GM12878 (cell line): ENCODE results near the gene GAL3ST2.

Experiments
- EZH2 ChIP-seq: IDR thresholded peaks from 2 replicates; pipeline ENCODE4 v1.6.1; 2012; ENCODE audit warnings: low read depth, mild to moderate bottlenecking, control low read depth, inconsistent platforms, low read length, borderline replicate concordance; ENCODE audit not compliant: control insufficient read depth
- HCFC1 ChIP-seq: fragments of 150-350 bp; IDR thresholded peaks from 2 replicates; pipeline ENCODE4 v1.6.1; 2014; ENCODE audit warnings: low read length
- NFIC ChIP-seq: IDR thresholded peaks from 2 replicates; pipeline ENCODE4 v1.6.1; 2012; ENCODE audit warnings: low read depth, mild to moderate bottlenecking, inconsistent platforms, low read length, moderate library complexity
- NFXL1 ChIP-seq: fragments of 450-650 bp; IDR thresholded peaks from 2 replicates; pipeline ENCODE4 v1.6.1; 2017; ENCODE audit warnings: antibody characterized with exemption, mild to moderate bottlenecking, borderline replicate concordance
- ZNF207 ChIP-seq: fragments of 450-650 bp; IDR thresholded peaks from 2 replicates; pipeline ENCODE4 v1.6.1; 2014; ENCODE audit warnings: antibody characterized with exemption, mild to moderate bottlenecking, borderline replicate concordance
- ZNF24 ChIP-seq: fragments of 450-650 bp; IDR thresholded peaks from 2 replicates; pipeline ENCODE4 v1.6.1; 2017; ENCODE audit warnings: antibody characterized with exemption, mild to moderate bottlenecking
- TF ChIP-seq, protein P1 (sequence below), 3 experiments: IDR thresholded peaks in 2 of 3; conservative IDR thresholded peaks in 1 of 3; 2 replicates each; pipeline ENCODE4 v1.5.1; 2011; ENCODE audit warnings: low read depth in 3 of 3, low read length in 3 of 3, mild to moderate bottlenecking in 3 of 3, control low read depth in 2 of 3, moderate library complexity in 2 of 3, inconsistent platforms in 1 of 3, mixed read lengths in 1 of 3; ENCODE audit not compliant: control insufficient read depth in 2 of 3, insufficient read depth in 1 of 3; ENCODE audit errors: extremely low read depth in 1 of 3
- TF ChIP-seq, protein P2 (sequence below): fragments of 450-650 bp; IDR thresholded peaks from 2 replicates; pipeline ENCODE4 v1.6.1; 2014; ENCODE audit warnings: mild to moderate bottlenecking
- TF ChIP-seq, protein P3 (sequence below): fragments of 450-650 bp; IDR thresholded peaks from 2 replicates; pipeline ENCODE4 v1.6.1; 2016; ENCODE audit warnings: mild to moderate bottlenecking, moderate library complexity, borderline replicate concordance

DNA sequence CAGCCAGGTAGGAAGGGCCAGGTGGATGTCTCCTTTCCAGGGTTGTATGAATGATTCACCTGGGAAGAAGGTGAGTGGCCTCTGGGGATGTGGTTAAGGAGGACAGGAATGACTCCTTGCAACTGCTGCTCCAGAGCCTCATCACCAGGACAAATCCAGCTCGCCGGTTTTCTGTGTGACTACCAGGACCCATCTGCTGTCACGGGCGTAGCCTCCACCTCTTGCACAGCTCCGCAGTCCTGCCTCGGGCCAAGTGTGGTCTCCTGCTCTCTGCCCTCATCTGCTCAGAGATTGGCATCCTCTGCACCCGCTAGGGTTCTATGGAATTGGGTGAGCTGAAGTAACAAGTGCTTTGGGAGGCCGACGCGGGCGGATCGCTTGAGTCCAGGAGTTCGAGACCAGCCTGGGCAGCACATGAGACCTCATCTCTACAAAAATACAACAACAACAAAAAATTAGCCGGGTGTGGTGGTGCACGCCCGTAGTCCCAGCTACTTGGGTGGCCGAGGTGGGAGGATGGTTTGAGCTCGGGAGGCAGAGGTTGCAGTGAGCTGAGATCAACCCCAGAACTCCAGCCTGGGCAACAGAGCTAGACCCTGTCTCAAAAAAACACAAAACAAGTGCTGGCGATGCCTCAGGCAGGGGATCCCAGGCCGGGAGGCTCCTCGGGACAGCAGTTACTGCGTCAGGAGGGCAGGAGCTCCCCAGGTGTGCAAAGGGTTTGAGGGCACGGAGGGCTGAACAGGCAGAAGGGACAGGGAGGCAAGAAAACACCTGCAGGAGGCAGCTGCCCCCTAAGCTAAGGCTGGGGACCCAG, 43.0 kb upstream of the GAL3ST2 start:
- TF ChIP-seq HCFC1: no peak
- TF ChIP-seq, protein P1, sequence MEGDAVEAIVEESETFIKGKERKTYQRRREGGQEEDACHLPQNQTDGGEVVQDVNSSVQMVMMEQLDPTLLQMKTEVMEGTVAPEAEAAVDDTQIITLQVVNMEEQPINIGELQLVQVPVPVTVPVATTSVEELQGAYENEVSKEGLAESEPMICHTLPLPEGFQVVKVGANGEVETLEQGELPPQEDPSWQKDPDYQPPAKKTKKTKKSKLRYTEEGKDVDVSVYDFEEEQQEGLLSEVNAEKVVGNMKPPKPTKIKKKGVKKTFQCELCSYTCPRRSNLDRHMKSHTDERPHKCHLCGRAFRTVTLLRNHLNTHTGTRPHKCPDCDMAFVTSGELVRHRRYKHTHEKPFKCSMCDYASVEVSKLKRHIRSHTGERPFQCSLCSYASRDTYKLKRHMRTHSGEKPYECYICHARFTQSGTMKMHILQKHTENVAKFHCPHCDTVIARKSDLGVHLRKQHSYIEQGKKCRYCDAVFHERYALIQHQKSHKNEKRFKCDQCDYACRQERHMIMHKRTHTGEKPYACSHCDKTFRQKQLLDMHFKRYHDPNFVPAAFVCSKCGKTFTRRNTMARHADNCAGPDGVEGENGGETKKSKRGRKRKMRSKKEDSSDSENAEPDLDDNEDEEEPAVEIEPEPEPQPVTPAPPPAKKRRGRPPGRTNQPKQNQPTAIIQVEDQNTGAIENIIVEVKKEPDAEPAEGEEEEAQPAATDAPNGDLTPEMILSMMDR (IDR thresholded peaks at IDR 0.05 in 2 of 3, conservative IDR thresholded peaks at IDR 0.05 in 1 of 3; ENCODE audit: control insufficient read depth in 2 of 3, extremely low read depth in 1 of 3, insufficient read depth in 1 of 3, low read depth in 3 of 3, low read length in 3 of 3): no peak
- no peak for TF ChIP-seq NFXL1
- TF ChIP-seq ZNF207: no peak
- no peak for TF ChIP-seq ZNF24
- TF ChIP-seq EZH2: no peak
- TF ChIP-seq, protein P2, sequence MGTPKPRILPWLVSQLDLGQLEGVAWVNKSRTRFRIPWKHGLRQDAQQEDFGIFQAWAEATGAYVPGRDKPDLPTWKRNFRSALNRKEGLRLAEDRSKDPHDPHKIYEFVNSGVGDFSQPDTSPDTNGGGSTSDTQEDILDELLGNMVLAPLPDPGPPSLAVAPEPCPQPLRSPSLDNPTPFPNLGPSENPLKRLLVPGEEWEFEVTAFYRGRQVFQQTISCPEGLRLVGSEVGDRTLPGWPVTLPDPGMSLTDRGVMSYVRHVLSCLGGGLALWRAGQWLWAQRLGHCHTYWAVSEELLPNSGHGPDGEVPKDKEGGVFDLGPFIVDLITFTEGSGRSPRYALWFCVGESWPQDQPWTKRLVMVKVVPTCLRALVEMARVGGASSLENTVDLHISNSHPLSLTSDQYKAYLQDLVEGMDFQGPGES: no peak
- TF ChIP-seq, protein P3, sequence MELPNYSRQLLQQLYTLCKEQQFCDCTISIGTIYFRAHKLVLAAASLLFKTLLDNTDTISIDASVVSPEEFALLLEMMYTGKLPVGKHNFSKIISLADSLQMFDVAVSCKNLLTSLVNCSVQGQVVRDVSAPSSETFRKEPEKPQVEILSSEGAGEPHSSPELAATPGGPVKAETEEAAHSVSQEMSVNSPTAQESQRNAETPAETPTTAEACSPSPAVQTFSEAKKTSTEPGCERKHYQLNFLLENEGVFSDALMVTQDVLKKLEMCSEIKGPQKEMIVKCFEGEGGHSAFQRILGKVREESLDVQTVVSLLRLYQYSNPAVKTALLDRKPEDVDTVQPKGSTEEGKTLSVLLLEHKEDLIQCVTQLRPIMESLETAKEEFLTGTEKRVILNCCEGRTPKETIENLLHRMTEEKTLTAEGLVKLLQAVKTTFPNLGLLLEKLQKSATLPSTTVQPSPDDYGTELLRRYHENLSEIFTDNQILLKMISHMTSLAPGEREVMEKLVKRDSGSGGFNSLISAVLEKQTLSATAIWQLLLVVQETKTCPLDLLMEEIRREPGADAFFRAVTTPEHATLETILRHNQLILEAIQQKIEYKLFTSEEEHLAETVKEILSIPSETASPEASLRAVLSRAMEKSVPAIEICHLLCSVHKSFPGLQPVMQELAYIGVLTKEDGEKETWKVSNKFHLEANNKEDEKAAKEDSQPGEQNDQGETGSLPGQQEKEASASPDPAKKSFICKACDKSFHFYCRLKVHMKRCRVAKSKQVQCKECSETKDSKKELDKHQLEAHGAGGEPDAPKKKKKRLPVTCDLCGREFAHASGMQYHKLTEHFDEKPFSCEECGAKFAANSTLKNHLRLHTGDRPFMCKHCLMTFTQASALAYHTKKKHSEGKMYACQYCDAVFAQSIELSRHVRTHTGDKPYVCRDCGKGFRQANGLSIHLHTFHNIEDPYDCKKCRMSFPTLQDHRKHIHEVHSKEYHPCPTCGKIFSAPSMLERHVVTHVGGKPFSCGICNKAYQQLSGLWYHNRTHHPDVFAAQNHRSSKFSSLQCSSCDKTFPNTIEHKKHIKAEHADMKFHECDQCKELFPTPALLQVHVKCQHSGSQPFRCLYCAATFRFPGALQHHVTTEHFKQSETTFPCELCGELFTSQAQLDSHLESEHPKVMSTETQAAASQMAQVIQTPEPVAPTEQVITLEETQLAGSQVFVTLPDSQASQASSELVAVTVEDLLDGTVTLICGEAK: no peak
- TF ChIP-seq NFIC: no peak
